GM12801 (cell line): ENCODE results near the gene GAS1.

Experiments
- CTCF ChIP-seq: IDR thresholded peaks from one replicate; pipeline ENCODE4 v1.5.1; 2011; ENCODE audit warnings: control low read depth; ENCODE audit not compliant: insufficient read length; ENCODE audit errors: extremely low read depth

GAS1 gene

GRCh38 chr9:86921151-86921923 lies 26.0 kb downstream of the GAS1 start:
- no peak for TF ChIP-seq CTCF

GRCh38 chr9:86918556-86918955 lies 28.8 kb downstream of the GAS1 start:
- TF ChIP-seq CTCF = no peak

GRCh38 chr9:86912210-86912609 lies 35.1 kb downstream of the GAS1 start:
- TF ChIP-seq CTCF = no peak

- TF ChIP-seq CTCF = no peak
Observed at GRCh38 chr9:86909388-86909787, 37.9 kb downstream of the GAS1 start.

GRCh38 chr9:86908261-86908660 lies 39.0 kb downstream of the GAS1 start:
- TF ChIP-seq CTCF = no peak

GRCh38 chr9:86907346-86907745 lies 40.0 kb downstream of the GAS1 start:
- no peak for TF ChIP-seq CTCF

GRCh38 chr9:86903734-86904085 lies 43.6 kb downstream of the GAS1 start:
- no peak for TF ChIP-seq CTCF
